Aorta (tissue), 5 donors: ENCODE results near the gene PDE6D. TPM values are rescaled to one million over a fixed set of nuclear protein-coding genes. Genes with fewer than 3 reads are reported as not detected.
"Not testable (repeated sequence)": the region's sequence is repeated elsewhere in the genome, so short reads cannot be mapped to it uniquely, and the experiment has no call there.

Experiments used
- ATAC-seq: fragments of 200-7000 bp; cut with Tn5 transposase; one replicate; pipeline ENCODE4 v1.9.1; 2022; ENCODE audit warnings: moderate library complexity; ENCODE audit not compliant: low FRiP score
- DNase-seq, 2 donors: peaks; one replicate each; pipeline ENCODE4 v3.0.0-alpha.2; 2020
- H3K27ac ChIP-seq, 2 donors: one replicate each; pipeline ENCODE4 v1.5.1; 2013; ENCODE audit warnings: low read length in 2 of 2, mild to moderate bottlenecking in 2 of 2, moderate library complexity in 2 of 2, control low read depth in 1 of 2, inconsistent platforms in 1 of 2, low read depth in 1 of 2
- H3K27me3 ChIP-seq, 2 donors: one replicate each; pipeline ENCODE4 v1.6.1; 2013; ENCODE audit warnings: control low read depth in 1 of 2, low read length in 1 of 2, mild to moderate bottlenecking in 1 of 2, moderate library complexity in 1 of 2; ENCODE audit not compliant: insufficient read depth in 2 of 2, control insufficient read depth in 1 of 2
- H3K36me3 ChIP-seq, 2 donors: one replicate each; pipeline ENCODE4 v1.6.1; 2013; ENCODE audit warnings: control low read depth in 1 of 2, low read length in 1 of 2, mild to moderate bottlenecking in 1 of 2; ENCODE audit not compliant: insufficient read depth in 2 of 2, control insufficient read depth in 1 of 2
- H3K4me1 ChIP-seq, 2 donors: one replicate each; pipeline ENCODE4 v1.6.1; 2013; ENCODE audit warnings: low read length in 2 of 2, control low read depth in 1 of 2, mild to moderate bottlenecking in 1 of 2, moderate library complexity in 1 of 2; ENCODE audit not compliant: insufficient read depth in 2 of 2, control insufficient read depth in 1 of 2
- H3K4me3 ChIP-seq, 2 donors: one replicate each; pipeline ENCODE4 v1.5.1; 2013; ENCODE audit warnings: low read length in 2 of 2, control low read depth in 1 of 2, mild to moderate bottlenecking in 1 of 2
- H3K9me3 ChIP-seq: one replicate; pipeline ENCODE4 v1.6.1; 2013; ENCODE audit warnings: mild to moderate bottlenecking, low read length; ENCODE audit not compliant: control insufficient read depth
- WGBS, 2 donors: extraction: QIAGEN DNeasy Blood & Tissue Kit; methylation state at CpG; one replicate each; pipeline ENCODE4 v1.1.7; 2013; 5-methylcytosine and 5-hydroxymethylcytosine counted together
- intact Hi-C, 2 donors: fragments of 100-400 bp; cut with DNase I; formaldehyde crosslinking; loops; one replicate each; pipeline versions ENCODE4 v1.14.2 to v1.15.0; 2022
- polyA plus RNA-seq, 2 donors: library from polyadenylated mRNA; stranded (reverse); fragments of 200-250 nt; gene quantifications; one replicate each; pipeline ENCODE4 v1.2.3, GENCODE V29; 2013
- total RNA-seq, 2 donors: library from RNA; stranded (reverse); fragmentation: NEBNext Ultra II Directional; extraction: Animal tissue kit (Norgen Biotek cat#: 25700); gene quantifications; one replicate each; pipeline ENCODE4 v1.2.1, GENCODE V29; 2021
- donor health status: healthy with polysubstance abuse.
- donor health status: Bipolar disorder and iron deficiency.
- donor health status: DM: no; HTN: no; CAD: no.
- donor health status: DM: no; HTN: no; CAD: no.
- donor health status: DM: yes; HTN: yes; CAD: no.

PDE6D gene
- total and polyA plus RNA-seq, 4 donors: 22.9 to 26.9 (median 24.8) TPM

GRCh38 chr2:231715988-231716616 lies 65.0 kb downstream of the PDE6D start:
- no peaks in the 10 kb centered on the region for H3K27me3 ChIP-seq
- no peaks in the 10 kb centered on the region for H3K4me1 ChIP-seq
- intact Hi-C loops: loop anchor here in 1 of 2 donors (1.0 kb wide), 1 partner anchor 39 kb away; no protein-coding TSS in a partner anchor
- H3K27ac ChIP-seq: peak overlapping the region; percentile 33 to 91
- ATAC-seq (peak; percentile 2), DNase-seq (no peak)
- 80 to 88% methylated on average over 8 of the region's 8 CpGs for WGBS, 2 donors
- no peaks in the 10 kb centered on the region for H3K9me3 ChIP-seq
- H3K36me3 ChIP-seq: peaks cover 0 to 3% of the 10 kb centered on the region in 2 donors
- H3K4me3 ChIP-seq: no peak overlapping the region

- H3K36me3 ChIP-seq: peaks cover 0 to 3% of the 10 kb centered on the region in 2 donors
- no peak for DNase-seq
- ATAC-seq: no peak
- no peak overlapping the region for H3K4me3 ChIP-seq
- peak overlapping the region in 1 of 2 donors; percentile 91 for H3K27ac ChIP-seq
- no peaks in the 10 kb centered on the region for H3K27me3 ChIP-seq
- 41 to 54% methylated on average over 5 of the region's 5 CpGs for WGBS, 2 donors
- no peaks in the 10 kb centered on the region for H3K4me1 ChIP-seq
- intact Hi-C loops: loop anchor here in 1 of 2 donors (1.0 kb wide), 1 partner anchor 38 kb away; no protein-coding TSS in a partner anchor
- no peaks in the 10 kb centered on the region for H3K9me3 ChIP-seq
These were observed 65.6 kb downstream of the PDE6D start for GRCh38 chr2:231715499-231715837.

GRCh38 chr2:231714639-231715498 lies 66.2 kb downstream of the PDE6D start:
- ATAC-seq (peak; percentile 42), DNase-seq (peak; percentile 78 to 92)
- no peaks in the 10 kb centered on the region for H3K4me1 ChIP-seq
- WGBS, 2 donors: 59% methylated on average over 17 of the region's 17 CpGs
- H3K27ac ChIP-seq: peak overlapping the region in 1 of 2 donors; percentile 11
- H3K9me3 ChIP-seq: no peaks in the 10 kb centered on the region
- H3K36me3 ChIP-seq: peaks cover 0 to 3% of the 10 kb centered on the region in 2 donors
- H3K4me3 ChIP-seq: no peak overlapping the region
- H3K27me3 ChIP-seq: no peaks in the 10 kb centered on the region
- intact Hi-C loops: loop anchor here (1.0 kb wide), 1 partner anchor 38 kb away; no protein-coding TSS in a partner anchor

- H3K27me3 ChIP-seq: no peaks in the 10 kb centered on the region
- H3K9me3 ChIP-seq: no peaks in the 10 kb centered on the region
- no peaks in the 10 kb centered on the region for H3K4me1 ChIP-seq
- H3K4me3 ChIP-seq: no peak overlapping the region
- WGBS, 2 donors: 15% methylated on average over 15 of the region's 15 CpGs
- peak overlapping the region in 1 of 2 donors; percentile 15 for H3K27ac ChIP-seq
- ATAC-seq (peak; percentile 52), DNase-seq (peak; percentile 93 to 96)
- H3K36me3 ChIP-seq: peaks cover 0 to 3% of the 10 kb centered on the region in 2 donors
- intact Hi-C loops: loop anchor here in 1 of 2 donors (1.0 kb wide), 1 partner anchor 37 kb away; no protein-coding TSS in a partner anchor
These were observed 67.1 kb downstream of the PDE6D start for GRCh38 chr2:231713730-231714638.

GRCh38 chr2:231713406-231713729 lies 67.7 kb downstream of the PDE6D start:
- intact Hi-C loops, H3K9me3 ChIP-seq, H3K4me3 ChIP-seq, H3K4me1 ChIP-seq, DNase-seq, ATAC-seq, H3K27me3 ChIP-seq, H3K36me3 ChIP-seq: not testable (repeated sequence)
- H3K27ac ChIP-seq: peak overlapping the region in 1 of 2 donors; percentile 3

- H3K36me3 ChIP-seq, ATAC-seq, H3K4me1 ChIP-seq, intact Hi-C loops, H3K27me3 ChIP-seq, H3K9me3 ChIP-seq, H3K4me3 ChIP-seq, DNase-seq: not testable (repeated sequence)
- WGBS, 2 donors: 62 to 63% methylated on average over 18 of the region's 18 CpGs
- H3K27ac ChIP-seq: peak overlapping the region in 1 of 2 donors; percentile 4
These were observed 68.5 kb downstream of the PDE6D start for GRCh38 chr2:231712451-231713021.

GRCh38 chr2:231711677-231712450 lies 69.2 kb downstream of the PDE6D start:
- intact Hi-C loops: no loop called here
- no peak for ATAC-seq
- H3K4me3 ChIP-seq: peak overlapping the region in 1 of 2 donors; percentile 77
- no peak for DNase-seq
- H3K36me3 ChIP-seq: peaks cover 0 to 3% of the 10 kb centered on the region in 2 donors
- no peaks in the 10 kb centered on the region for H3K4me1 ChIP-seq
- H3K27ac ChIP-seq: peak overlapping the region in 1 of 2 donors; percentile 4
- no peaks in the 10 kb centered on the region for H3K27me3 ChIP-seq
- H3K9me3 ChIP-seq: no peaks in the 10 kb centered on the region
- WGBS, 2 donors: 36% methylated on average over 9 of the region's 9 CpGs
